OCI-LY1 (cell line): ENCODE measurements around the gene PXMP4.

Experiments used
- EZH2 ChIP-seq: fragments of 200-600 bp; sonication (generic), shearing (Covaris generic); IDR thresholded peaks from 2 replicates; pipeline ENCODE4 v1.8.0; 2017; ENCODE audit warnings: borderline replicate concordance, mixed run types, mild to moderate bottlenecking, antibody characterized with exemption, low read length, moderate library complexity, mixed read lengths
- TF ChIP-seq, protein P1 (sequence below): fragments of 200-600 bp; sonication (generic), shearing (Covaris generic); IDR thresholded peaks from 2 replicates; pipeline ENCODE4 v1.5.1; 2017; ENCODE audit warnings: mild to moderate bottlenecking, antibody characterized with exemption, low read length, moderate library complexity, mixed read lengths

GRCh38 chr20:33694639-33695012 lies 25.5 kb downstream of the PXMP4 start:
- TF ChIP-seq, protein P1, sequence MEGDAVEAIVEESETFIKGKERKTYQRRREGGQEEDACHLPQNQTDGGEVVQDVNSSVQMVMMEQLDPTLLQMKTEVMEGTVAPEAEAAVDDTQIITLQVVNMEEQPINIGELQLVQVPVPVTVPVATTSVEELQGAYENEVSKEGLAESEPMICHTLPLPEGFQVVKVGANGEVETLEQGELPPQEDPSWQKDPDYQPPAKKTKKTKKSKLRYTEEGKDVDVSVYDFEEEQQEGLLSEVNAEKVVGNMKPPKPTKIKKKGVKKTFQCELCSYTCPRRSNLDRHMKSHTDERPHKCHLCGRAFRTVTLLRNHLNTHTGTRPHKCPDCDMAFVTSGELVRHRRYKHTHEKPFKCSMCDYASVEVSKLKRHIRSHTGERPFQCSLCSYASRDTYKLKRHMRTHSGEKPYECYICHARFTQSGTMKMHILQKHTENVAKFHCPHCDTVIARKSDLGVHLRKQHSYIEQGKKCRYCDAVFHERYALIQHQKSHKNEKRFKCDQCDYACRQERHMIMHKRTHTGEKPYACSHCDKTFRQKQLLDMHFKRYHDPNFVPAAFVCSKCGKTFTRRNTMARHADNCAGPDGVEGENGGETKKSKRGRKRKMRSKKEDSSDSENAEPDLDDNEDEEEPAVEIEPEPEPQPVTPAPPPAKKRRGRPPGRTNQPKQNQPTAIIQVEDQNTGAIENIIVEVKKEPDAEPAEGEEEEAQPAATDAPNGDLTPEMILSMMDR: no peak
- TF ChIP-seq EZH2: no peak
